AG20443 (cell line): ENCODE measurements around the gene PRPF19.

Experiments used
- DNase-seq: peaks from one replicate; pipeline ENCODE4 v3.0.0; 2012; ENCODE audit warnings: low spot score, mixed read lengths

The PRPF19 gene

DNA sequence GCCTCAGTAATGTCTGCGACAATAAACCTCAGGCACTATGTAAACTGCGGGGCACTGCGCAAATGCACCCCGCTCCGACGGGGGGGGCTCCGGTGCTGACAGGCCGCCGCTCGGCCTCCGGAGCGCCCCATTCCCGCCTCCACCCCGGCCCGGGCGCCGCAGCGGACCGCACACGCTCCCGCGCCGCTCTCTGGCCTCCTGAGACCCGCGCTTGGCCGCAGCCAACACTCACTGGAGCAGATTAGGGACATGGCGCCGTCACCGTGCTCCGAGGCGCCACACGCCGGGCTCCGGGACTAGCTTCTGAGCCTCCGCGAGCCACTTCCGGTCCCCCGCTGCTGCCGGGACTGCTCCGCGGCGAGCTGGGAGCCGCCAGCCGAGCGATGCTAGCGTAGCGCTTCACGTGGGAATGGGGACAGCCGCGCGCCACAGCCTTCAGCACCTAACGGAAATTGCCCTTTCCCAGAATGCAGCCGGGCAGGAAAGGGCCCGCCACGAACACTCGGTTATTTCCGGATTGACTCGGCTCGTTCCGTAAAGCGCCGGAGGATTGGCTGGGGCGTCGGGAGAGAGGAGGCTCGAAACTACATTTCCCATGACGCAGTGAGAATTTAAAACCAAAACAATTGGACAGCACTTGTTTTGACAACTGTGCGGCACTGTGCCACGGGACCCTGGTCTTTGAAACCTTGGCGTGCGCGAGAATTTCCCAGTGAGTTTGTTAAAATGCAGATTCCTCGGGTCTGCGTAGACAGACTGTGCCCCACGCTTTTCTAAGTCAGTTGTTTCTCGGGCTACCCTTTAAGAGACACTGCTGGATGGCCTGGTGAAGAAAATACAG is at the start of gene PRPF19:
PRPF19 (minus strand) TSS at position 454 of the 841 bp plus-strand sequence; CDS start at position 251, 203 bp downstream.
- peak; percentile 97 for DNase-seq

DNA sequence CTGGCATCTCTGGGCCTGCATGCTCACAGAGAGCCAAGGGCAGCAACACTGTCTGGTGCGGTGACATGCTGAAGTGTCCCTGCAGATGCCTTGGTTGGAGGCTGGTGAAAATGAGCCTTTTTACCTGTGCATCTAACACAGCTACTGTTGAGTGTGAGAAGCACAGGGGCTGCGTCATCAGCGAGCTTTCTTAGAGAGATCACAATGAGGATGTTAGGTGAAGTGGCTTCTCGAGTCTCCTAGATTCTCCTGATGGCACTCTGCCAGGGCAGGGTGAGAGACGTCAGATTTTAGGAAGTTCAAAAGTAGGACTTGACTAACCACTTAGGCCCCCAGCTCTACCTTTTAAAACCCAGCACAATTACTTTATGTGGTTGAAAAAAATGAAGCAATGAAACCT is 49.2 kb upstream of the PRPF19 start:
- no peak for DNase-seq

DNA sequence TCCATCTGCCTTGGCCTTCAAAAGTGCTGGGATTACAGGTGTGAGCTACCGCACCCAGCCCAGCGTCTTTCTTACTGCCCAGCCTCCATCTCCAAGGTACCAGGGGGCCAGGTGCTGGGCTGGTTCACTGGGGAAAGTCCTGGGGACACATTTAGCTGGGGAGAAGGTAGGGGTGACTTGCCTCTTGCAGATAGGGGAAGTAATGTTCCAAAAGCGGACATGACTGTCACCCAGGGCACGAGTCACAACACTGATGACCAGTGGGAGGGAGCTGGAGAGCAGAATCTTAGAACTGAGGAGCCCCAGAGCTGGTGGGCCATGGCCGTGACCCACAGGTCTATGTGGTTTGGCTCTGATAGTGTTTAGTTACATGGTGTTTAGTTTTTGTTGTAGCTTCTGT is 48.0 kb upstream of the PRPF19 start:
- DNase-seq, result no peak

- DNase-seq, result peak; percentile 35
These were observed 47.4 kb upstream of the PRPF19 start for GRCh38 chr11:60953781-60954180.

DNA sequence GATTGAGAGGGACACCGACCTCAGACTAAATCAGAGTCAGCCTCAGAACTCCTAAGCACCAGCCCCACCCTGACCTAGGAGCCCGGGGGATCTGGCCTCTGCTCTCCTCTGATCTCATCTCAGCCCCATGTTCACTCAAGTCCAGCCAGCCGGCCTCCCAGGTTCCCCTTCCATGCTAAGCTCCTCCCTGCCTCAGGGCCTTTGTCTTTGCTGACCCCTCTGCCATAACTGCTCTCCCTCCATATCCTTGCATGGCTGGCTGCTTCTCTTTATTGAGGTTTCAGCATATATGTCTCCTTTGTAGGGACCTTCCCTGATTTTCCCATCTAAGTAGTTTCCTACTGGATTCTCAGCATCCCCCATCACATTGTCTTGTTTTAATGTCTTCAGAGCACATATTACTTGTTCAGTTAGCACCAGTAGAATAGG is 46.4 kb upstream of the PRPF19 start:
- no peak for DNase-seq

DNA sequence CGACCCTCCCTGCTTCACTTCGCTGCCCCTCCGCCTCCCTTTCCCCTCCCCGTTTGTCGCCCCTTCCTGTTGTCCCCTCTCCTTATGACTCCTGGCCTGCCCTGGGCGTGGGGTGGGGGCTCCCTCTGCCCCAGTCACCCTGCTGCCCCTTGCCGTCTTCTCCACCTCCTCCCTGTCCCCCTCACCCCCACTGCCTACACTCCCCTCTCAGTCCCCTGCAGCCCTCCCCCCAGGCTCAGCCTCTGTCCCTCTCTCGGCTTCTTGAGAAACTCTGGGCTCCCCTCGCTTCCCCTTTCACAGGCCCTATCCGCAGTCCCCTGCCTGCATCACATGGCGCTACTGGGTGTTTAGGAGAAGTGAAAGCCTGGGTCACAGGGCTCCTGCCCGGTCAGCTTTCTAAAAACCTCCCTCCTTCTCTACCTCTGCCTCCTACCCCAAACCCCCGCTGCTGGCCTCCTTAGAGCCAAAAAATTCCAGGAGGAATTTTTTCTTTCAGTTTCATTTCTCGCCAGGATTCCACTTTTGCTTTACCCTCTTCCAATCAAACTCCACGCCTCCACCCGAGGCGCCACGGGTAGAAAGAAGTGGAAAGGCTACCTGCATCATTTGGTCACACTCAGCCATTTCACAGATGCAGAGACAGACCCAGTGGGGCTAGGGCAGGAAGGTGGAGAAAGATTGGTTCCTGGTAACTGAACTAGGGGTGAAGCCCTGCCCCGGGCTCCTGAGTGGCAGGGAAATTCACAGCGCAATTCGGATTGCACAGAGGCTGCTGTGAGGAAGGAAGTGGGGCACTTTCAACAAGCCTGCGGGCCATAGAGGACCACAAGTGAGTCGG is 45.7 kb upstream of the PRPF19 start, which contains the start of gene SLC15A3:
SLC15A3 (minus strand) TSS at position 273 of the 838 bp plus-strand sequence. CDS start 625 bp downstream, outside the sequence.
- DNase-seq, result peak; percentile 64

DNA sequence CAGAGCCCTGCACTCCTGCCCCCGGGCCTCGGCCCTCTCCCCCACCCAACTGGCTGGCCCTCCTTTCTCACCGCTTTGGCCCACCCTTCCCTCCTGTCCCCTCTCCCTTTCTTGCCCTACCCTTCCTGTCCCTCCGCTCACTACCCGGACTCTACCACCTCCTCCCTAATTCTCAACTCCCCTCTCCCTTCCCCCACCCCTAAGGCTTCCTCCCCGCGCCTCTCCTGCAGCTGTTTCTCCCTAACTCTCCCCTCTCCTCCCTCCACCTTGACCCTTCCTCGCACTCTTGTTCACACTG is 45.2 kb upstream of the PRPF19 start:
- DNase-seq, result no peak

DNA sequence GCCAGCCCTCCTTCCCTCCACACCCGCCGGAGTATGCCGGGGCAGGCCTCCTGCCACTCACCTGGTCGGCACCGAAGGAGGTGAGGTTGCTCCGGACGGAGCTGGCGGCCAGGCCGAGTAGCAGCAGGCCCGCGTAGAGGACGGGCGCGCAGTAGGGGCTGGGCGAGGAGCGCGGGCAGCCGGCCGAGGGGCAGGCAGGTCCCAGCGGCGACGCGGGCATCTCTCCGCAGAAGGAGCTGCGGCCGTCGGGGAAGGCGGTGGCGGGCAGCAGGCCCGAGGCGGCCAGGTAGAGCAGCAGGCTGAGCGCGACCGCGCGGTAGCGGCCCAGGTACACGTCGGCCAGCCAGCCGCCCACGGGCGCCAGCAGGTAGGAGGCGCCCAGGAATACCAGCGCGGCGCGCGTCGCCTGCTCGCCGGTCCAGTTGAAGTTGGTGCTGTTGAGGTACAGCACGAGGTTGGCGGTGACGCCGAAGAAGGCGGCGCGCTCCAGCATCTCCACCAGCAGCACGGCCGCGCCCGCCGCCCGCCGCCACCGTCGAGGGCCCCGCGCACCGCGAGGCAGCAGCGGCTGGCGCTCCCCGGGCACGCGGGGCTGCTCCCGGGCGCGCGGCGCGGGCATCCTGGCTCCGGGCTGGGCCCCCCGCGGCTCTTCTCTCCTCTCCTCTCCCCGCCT is 44.7 kb upstream of the PRPF19 start:
- DNase-seq, result peak; percentile 56

- no peak for DNase-seq
These were observed 43.6 kb upstream of the PRPF19 start for GRCh38 chr11:60950024-60950423.

DNA sequence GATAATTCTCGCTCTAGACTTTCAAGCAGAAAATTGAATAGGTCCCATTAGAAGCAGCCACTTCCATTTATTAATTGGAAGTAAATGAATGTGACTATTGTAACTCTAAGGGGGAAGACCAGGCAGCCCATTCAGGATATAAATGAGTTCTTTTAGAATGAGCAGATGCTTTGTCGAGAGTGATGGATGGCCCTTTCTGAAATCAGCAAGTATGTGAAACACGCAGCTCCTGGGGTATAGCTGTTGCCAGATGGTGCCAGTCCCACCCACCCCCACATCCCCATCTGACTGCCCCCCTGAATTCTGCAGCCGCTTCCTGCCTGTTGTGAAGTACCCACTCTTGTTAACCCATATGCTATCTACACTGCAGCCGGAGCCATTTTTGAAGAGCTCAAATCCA is 41.9 kb upstream of the PRPF19 start:
- no peak for DNase-seq

DNA sequence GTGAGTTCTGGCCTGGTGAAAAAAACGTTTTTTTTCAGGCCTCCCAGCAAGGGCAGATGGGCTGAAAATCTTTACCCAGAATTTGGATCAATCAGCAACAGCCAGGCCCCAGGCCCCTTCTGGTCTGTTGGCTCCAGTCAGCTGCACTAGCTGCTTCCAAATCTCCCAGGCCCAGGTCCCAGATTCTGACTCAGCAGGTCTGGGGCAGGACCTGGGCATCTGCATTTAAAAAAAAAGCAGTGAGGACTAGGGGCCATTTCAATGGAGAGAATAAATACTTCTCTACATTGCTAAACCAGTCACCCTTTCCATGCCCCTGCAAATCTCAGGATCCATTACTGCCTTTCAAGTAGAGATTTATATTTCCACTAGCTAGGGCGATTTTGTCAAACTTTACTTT is 41.3 kb upstream of the PRPF19 start:
- DNase-seq, result no peak

- no peak for DNase-seq
These were observed 40.3 kb upstream of the PRPF19 start for GRCh38 chr11:60946601-60947264.

DNA sequence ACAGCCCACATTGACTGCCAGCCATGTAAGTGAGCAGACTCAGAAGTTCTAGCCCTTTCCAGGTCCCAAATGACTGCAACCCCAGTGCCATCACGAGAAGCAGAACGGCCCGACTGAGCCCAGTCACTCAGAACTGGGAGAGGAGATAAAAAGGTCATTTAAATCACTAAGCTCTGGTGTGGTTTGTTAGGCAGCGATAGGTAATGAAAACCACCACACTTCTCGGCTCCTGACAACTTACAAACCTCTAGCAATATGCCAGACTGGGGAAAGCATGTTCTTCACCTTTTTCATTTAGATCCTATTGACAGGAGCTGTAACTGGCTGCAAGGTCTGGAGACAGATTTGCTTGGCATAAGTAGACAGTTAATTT is 38.9 kb upstream of the PRPF19 start:
- no peak for DNase-seq

GRCh38 chr11:60944490-60945294 is 38.3 kb upstream of the PRPF19 start:
- DNase-seq, result no peak

GRCh38 chr11:60942970-60943565 is 36.7 kb upstream of the PRPF19 start:
- DNase-seq, result no peak

- DNase-seq, result no peak
These were observed 35.8 kb upstream of the PRPF19 start for GRCh38 chr11:60942219-60942618.

- DNase-seq, result no peak
These were observed 35.2 kb upstream of the PRPF19 start for GRCh38 chr11:60941371-60942119.

GRCh38 chr11:60939855-60940254 is 33.5 kb upstream of the PRPF19 start:
- no peak for DNase-seq

DNA sequence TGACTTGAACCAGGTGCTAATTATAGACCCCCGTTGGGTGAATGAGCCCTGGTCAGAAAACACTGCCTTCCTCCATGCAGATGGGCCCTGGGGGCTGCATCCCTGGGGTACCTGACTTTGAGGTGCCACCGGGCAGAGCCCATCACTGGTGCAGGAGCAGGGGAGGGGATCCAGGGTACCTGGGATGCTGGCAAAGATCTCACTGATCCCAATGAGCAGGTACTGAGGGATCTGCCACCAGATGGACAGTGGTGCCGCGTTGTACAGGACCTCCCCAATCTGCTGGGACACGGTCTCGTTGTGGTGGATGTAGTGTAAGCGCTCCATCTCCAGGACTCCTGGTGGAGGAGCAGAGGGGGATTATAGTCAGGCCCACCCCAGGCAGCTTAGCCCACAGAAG is 32.9 kb upstream of the PRPF19 start:
- DNase-seq, result no peak

- DNase-seq, result no peak
These were observed 32.1 kb upstream of the PRPF19 start for GRCh38 chr11:60938500-60938899.
